Retinal pigment epithelial cell (primary cell): Measurements from ENCODE around the gene SHISA7.
"Not testable (repeated sequence)": the region's sequence is repeated elsewhere in the genome, so short reads cannot be mapped to it uniquely, and the experiment has no call there.

ENCODE experiments used
- DNase-seq: peaks from one replicate; pipeline ENCODE4 v3.0.0-alpha.2; 2010; ENCODE audit warnings: low read depth
- H3K4me3 ChIP-seq: 2 replicates; pipeline ENCODE4 v1.5.1; 2011; ENCODE audit warnings: mild to moderate bottlenecking, low read length, control low read depth, moderate library complexity
- CTCF ChIP-seq: conservative IDR thresholded peaks from 2 replicates; pipeline ENCODE4 v1.5.1; 2011; ENCODE audit warnings: low read depth, low read length, control low read depth, inconsistent platforms

Gene SHISA7

GRCh38 chr19:55449469-55449868 lies 6.4 kb upstream of the SHISA7 start:
- TF ChIP-seq CTCF, result no peak
- no peak overlapping the region for H3K4me3 ChIP-seq
- no peak for DNase-seq

GRCh38 chr19:55448175-55448490 lies 5.0 kb upstream of the SHISA7 start:
- not testable (repeated sequence) for H3K4me3 ChIP-seq, DNase-seq

DNA sequence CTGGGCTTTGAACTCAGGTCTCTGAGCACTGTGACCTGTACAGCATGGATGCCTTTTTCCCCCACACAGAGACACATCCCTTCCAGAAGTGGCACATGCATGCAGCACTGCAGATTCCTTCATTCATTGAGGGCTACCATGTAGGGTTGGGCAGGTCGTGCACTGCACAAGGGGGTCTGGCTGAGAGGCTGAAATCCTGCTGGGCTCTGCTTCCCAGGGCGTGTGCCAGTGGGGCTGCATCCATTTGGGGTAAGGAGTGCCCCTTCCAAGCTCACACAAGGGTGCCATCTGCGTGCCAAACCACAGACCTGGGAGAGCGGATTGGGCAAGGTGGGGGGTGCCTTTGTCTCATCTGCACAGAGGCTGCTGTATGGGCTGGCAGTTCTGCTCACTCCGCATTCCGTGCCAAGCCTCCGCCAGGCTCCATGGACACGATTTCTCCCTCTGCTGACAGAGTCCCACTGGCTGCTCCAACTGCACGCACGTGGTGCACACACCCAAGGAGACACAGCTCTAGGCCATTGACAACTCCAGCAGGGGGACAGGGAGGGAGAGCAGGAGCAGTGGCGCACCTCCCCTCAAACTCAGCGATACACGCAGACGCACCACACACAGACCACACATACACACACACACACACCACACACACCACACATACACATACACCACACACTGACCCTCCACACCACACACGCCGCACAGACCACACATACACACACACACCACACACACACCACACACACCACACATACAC lies 4.5 kb upstream of the SHISA7 start:
- no peak for TF ChIP-seq CTCF
- no peak overlapping the region for H3K4me3 ChIP-seq
- no peak for DNase-seq

- no peak for TF ChIP-seq CTCF
- no peak overlapping the region for H3K4me3 ChIP-seq
- no peak for DNase-seq
Observed at GRCh38 chr19:55446060-55446459, 3.0 kb upstream of the SHISA7 start.

DNA sequence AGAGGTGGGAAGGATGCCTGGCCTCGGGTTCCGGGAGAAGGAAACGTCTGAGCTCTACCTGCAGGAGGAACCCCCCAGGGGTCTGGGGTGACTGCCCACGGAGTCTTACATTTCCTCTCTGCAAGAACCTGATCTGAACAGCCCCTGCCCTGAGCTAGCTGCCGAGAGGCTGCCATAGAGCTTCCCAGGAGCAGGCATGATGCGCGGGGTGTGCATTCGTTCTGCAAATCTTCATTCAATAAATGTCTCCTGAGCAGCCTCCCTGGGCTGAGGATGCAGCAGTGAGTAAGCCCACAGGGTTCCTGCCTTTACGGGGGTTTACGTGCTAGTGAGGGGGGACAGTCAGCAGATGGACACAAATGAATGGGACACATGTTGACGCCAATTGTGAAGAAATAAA lies 1.5 kb upstream of the SHISA7 start:
- H3K4me3 ChIP-seq, result no peak overlapping the region
- TF ChIP-seq CTCF, result no peak
- DNase-seq, result no peak

GRCh38 chr19:55443824-55444480 lies 852 bp upstream of the SHISA7 start:
- no peak overlapping the region for H3K4me3 ChIP-seq
- DNase-seq, result no peak
- TF ChIP-seq CTCF, result no peak

GRCh38 chr19:55442372-55442961 lies 633 bp downstream of the SHISA7 start:
- DNase-seq, result no peak

More at GRCh38 chr19:55442372-55442961, 633 bp downstream of the SHISA7 start:
- H3K4me3 ChIP-seq, result no peak overlapping the region
- no peak for TF ChIP-seq CTCF
